NCI-H446 treated with DMSO at 0.1 percent for 48 hours (cell line): ENCODE results near the gene OBSL1.

Source experiments
- DNase-seq: peaks from one replicate; lab custom pipeline; 2025; lab: John Stamatoyannopoulos, UW

The OBSL1 gene

DNA sequence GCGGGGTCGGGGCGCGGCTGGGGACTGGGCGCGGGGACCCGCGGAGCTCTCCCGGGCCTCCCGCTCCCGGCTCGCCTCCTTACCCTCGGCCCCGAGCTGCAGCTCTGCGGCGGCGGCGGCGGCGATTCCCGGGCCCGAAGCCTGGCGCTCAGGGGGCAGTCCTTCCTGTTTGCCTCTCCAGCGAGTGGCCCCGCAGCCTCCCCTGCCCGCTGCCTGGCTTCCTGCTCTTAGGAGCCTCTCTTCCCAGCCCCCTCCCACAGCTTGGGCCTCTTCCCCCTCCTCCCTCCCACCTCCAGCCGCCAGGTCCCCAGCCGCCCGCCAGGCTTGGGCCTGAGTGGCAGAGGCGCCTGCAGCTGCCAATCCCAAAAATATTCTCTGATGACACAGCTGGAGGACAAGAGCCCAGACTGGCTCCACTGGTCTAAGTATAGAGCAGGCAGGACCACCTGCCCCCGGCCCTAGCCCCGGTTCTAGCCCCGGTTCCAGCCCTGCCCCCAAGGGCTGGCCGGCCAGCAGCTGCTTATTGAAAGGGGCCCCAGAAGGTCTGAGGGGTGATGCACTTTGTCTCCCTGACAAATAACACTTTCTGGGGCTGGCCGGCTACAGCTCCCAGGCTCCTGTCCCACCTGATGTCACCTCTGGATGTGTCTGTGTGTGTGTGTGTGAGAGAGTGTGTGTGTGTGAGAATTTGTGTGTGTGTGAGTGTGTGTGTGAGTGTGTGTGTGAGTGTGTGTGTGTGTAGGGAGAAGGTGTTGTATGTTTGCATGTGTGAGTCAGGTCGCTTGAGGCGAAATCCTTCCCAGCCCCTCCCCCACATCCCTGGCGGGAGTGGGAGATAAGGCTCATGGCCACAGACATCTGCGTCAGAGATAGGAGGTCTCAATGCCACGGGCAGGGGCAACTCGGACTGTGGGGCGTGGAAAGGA, at the start of gene OBSL1:
Gene OBSL1, minus strand, starts transcription at position 229 of the 926 bp plus-strand sequence. CDS start 307 bp downstream, outside the sequence.
- DNase-seq: peak; percentile 9

DNA sequence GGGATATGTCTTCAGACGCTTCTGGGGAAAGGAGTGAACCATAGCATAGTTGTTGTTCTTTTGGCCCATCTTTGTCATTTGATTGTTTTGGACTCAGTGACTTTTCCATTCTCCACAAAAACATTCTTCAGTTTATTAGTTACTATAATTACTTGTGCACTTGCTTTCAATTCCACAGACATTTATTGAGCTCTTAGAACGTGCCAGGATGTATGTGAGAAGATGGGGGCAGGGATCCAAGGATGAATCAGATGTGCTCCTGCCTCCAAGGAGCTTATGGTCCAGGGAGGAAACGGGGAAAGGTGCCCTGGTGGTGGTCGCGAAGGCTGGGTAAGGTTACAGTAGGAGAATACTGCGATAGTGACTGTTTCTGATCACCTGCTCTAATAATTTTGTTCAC, 49.2 kb upstream of the OBSL1 start:
- DNase-seq: no peak

DNA sequence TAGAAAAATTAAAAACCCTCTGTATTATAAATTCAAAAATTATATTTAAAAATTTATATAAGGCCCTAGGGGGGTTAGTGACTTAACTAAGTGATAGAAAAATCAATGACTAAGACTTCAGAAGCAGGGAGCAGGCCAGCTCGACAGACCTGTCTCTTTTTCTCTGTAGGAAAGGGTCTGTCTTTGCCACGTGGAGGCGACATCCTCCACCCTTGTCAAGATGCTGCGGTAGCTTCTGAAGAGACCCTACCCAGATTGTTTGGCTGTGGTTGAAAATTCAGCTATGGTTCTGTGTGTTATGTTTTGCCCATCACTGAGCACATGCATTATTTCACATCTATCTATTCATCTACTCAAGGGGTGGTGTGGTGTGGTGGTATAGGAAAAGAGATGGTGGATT, 47.9 kb upstream of the OBSL1 start:
- no peak for DNase-seq

DNA sequence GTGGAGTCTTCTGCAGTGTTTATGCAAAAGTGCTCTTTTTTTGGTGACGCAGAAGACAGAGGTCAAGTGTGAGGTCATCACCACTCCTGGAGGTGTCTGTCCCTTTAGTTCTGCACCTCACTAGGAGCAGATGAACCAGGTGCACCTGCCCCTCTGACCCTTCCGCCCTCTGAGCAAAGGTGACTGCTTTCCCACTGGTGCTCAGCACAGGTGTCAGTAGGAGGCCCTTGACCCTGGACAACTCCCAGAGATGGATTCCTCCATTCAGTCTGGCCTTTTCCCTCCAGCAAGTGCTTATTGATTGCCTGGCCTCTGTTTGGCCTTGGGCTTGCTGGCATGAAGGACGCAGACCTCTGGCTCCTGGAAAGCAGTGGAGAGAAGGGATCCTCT, 47.4 kb upstream of the OBSL1 start:
- DNase-seq: no peak

DNA sequence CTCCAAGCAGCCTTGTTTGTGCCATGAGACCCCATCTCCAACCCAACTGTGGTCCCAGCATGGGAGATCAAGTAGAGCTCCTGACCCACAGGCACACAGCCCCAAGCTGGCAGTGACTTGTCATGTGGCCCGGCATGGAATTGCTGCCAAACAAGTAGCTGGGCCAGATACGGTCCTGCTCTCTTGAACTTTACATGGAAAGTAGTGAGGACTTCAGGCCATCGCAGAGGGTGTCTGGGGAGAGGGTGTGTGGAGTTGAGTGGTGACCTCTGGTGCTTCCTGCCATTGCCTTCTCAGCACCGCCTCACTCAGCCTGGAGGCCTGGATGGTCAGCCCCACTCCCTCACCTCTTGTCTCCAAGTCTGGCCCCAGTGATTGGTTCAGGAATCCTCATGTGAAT, 45.2 kb upstream of the OBSL1 start:
- DNase-seq: no peak

DNA sequence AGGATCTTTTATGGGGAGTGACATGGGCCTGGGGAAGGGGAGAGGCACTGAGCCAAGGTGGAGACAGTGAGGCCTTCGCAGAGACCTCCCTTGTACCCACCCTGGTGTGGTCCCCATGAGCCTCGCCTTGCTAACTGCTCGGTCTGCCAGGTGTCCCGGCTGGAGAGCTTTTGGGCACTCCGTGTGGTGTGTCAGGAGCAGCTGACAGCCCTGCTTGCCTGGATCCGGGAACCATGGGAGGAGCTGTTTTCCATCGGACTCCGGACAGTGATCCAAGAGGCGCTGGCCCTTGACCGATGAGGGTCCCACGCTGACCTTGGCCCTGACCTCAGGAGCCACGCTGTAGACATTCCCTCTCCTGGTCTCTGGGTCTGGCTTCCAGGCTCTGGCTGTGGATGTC, 44.6 kb upstream of the OBSL1 start:
- DNase-seq: no peak

DNA sequence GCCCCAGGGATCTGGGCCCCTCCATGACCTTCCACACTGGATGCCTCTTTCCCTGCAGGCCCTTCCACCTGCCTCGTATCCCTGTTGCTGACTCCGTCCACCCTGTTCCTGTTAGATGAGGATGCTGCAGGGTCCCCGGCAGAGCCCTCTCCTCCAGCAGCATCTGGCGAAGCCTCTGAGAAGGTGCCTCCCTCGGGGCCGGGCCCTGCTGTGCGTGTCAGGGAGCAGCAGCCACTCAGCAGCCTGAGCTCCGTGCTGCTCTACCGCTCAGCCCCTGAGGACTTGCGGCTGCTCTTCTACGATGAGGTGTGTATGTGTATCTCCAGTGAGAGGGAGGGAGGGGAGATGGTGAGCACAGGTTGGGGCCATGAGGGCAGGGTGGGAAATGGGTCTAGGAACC, 43.7 kb upstream of the OBSL1 start:
- DNase-seq: no peak

DNA sequence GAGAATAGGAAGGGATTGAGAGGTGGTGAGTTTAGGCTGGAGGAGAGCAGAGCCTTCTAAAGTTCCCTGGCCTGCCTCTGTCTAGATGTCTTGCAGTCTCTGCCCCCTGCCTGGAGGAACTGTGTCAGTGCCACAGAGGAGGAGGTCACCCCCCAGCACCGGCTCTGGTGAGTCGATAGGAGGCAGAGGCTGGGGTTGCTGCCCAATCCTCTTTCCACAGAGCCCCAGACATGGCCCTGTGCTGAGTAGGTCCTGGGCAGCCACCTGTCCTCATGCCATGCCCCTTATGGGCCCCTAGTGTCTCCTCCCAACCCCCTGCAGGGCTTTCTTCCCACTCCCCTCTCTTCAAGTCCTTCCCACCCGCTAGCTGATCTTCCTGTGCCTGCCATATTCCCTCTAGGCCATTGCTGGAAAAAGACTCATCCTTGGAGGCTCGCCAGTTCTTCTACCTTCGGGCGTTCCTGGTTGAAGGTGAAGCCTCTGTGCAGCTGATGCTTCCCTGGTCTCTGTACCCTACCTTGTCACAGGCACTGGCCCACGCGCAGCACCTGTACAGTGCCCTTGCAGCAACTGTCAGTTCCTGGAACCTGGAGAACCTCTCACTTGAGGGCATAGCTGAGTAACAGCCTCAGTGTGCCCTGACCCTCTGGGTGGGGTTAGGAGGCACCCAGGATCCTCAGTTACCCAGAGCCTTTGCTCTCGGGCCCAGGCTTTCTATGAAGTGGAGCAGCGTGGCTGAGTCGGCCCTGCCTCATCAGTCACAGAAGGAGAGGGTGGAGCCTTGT, 42.9 kb upstream of the OBSL1 start:
- DNase-seq: no peak

DNA sequence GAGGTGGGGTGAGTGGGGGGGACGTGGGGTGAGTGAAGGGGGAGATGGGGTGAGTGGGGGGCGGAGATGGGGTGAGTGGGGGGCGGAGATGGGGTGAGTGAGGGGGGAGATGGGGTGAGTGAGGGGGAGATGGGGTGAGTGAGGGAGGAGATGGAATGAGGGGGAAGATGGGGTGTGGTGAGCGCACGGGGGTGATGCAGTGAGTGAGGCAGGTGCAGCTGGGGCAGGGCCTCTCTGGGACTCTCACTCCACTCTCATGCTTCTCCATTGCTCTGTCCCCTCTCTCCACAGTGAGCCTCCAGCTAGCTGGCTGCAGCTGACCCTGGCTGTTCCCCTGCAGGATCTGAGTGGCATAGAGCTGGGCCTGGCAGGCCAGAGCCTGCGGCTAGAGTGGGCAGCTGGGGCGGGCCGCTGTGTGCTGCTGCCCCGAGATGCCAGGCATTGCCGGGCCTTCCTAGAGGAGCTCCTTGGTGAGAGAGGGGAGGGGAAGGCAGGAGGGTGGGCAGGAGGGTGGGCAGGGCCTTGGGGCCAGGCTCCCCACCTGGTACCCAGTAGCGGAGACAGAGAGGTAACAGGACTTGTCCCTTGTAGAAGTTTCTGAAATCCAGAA, 42.2 kb upstream of the OBSL1 start:
- DNase-seq: no peak

DNA sequence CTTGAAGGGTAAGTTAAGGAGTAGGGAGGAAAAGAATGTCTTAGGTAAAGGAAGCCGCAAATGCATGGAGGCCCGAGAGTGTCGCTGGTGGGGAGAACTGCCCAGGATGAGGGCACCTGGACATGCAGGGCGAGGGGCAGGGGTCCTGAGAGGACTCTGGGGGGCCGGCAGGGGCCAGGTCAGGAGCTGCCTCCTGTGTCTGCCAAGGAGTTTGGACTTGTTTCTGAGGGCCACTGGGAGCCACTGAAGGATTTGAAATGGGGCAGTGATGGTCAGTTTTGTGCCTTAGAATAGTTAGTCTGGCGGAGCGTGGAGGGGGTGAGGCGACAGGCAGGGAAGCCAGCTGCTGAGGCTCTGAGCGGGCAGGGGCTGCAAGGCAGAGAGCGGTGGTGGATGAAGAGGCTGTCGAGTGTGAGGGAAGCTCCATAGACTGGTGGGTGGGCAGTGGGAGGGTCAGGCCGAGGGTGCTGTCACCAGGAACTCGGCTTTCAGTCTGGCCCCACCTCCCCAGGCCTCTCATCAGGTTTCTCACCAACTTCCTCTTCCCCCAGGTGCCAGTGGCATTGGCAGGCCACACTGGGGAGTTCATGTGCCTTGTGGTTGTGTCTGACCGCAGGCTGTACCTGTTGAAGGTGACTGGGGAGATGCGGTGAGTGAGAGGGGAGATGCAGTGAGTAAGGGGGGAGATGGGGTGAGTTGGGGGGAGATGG, 41.4 kb upstream of the OBSL1 start:
- no peak for DNase-seq

DNA sequence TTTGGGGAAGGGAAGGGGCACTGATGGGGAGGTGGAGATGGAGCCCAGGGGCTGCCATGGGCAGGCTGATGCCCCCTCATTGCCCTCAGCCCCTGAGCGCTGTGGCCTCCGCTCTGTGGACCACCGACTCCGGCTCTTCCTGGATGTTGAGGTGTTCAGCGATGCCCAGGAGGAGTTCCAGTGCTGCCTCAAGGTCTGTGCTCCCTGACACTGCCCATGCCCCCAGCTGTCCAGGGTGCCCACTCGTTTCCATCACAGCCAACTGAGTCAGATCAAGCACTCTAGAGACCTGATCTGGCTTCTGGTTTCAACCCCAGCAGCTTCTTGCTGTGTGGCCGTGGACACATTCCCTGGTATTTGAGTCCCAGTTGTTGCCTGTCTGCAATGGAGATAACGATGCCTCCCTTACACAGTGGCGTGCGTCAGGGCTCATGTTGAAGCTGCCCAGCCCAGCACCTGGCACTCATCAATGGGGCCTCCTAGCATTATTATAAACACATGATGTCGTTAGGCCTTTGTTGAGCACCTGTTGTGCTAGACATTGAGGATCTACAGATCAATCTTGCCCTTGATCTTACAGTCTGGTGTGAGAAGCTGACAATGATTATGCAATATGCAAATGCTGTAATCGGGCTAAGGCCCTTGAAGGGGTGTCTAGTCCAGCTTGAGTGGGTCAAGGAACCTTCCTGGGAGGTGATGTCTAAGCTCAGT, 40.7 kb upstream of the OBSL1 start:
- no peak for DNase-seq

DNA sequence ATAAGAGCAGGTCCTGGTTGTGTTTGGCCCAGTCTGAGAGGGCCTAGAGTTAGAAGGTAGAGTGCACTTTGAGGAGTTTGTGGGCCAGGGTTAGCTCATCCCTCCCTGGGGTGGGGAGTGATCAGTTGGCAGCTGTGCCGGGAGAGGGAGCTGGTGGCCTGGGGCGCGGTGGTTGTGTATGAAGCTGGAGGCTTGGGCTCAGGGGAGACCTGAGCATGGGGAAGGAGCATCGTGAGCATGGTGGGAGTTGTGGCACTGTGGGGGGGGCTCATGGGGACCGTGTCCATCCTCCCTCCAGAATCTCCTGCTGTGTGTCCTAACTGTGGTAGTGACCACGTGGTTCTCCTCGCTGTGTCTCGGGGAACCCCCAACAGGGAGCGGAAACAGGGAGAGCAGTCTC, 40.0 kb upstream of the OBSL1 start:
- no peak for DNase-seq

DNA sequence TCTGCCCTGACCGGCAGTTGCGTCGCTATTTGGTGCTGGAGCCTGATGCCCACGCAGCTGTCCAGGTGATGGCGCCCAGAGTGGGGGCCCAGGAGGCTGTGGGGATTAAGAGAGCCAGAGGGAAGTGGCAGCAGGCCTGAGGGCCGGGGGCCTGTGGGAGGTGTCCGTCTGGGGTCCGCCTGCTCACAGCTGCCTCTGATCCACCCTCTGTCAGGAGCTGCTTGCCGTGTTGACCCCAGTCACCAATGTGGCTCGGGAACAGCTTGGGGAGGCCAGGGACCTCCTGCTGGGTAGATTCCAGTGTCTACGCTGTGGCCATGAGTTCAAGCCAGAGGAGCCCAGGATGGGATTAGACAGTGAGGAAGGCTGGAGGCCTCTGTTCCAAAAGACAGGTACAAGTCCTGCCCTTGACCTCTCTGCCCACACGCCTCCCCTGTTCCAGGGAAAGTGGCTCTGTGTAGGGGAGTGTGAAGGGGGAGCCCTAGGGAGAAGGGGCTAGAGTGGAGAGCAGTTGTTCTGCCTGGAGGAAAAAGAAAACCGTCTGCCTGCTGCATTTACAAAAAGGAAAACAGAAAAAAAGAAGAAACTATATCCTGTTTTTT, 37.9 kb upstream of the OBSL1 start:
- no peak for DNase-seq

DNA sequence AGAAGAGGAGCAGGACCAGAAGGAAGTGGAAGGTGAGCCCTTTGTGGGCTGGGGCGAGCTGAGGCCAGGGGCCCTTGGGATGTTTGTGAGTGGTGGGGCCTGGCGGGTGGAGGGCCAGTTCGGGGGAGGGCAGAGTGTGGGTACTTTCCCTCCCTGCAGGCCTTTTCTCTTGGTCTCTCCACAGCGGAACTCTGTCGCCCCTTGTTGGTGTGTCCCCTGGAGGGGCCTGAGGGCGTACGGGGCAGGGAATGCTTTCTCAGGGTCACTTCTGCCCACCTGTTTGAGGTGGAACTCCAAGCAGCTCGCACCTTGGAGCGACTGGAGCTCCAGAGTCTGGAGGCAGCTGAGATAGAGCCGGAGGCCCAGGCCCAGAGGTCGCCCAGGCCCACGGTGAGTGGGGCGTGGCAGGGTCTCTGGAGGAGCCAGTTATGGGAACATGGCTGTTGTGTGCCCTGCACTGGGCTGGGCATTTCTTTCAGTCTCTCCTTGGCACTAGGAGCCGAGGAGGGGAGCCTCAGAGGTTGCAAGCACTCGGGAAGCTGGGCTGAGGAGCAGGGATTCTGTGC, 37.1 kb upstream of the OBSL1 start:
- DNase-seq: no peak

DNA sequence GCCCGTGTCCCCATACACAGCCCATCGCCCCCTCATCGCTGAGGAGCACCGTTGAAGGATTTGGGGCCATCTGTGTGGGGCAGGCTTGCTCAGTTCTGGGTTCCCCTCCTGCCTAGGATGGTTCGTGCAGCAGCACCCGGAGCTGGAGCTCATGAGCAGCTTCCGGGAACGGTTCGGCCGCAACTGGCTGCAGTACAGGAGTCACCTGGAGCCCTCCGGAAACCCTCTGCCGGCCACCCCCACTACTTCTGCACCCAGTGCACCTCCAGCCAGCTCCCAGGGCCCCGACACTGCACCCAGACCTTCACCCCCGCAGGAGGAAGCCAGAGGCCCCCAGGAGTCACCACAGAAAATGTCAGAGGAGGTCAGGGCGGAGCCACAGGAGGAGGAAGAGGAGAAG, 36.6 kb upstream of the OBSL1 start:
- DNase-seq: no peak

DNA sequence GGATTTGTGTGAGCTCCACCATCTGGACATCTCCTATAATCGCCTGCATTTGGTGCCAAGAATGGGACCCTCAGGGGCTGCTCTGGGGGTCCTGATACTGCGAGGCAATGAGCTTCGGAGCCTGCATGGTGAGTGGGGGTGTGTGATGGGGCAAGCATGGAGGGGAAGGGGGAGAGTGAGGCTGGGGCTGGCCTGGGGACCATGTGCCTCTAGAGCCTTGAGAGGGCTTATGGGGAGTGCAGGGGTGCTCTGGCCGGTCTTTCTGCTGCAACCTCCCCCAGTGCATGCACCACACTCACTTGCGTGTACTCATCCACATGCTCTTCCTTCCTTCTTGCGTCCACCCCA, 34.2 kb upstream of the OBSL1 start:
- no peak for DNase-seq

DNA sequence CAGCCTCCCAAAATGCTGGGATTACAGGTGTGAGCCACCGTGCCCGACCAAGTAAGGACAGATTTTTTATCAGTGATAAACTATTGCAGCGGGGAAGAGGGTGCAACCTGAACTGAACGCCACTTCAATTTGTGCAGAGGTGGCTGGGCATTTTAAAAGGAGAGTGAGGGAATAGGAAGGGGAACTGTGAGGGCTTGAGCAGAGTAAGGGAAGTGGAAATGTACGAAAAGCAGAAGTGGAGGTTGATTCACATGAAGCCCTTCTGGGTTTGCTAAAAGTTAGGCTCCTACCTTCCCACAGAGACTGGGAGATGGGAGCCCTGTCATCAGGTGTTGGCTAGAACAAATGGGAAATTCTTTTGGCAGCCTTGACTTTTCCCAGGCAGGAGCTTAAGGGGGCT, 32.4 kb upstream of the OBSL1 start:
- no peak for DNase-seq

DNA sequence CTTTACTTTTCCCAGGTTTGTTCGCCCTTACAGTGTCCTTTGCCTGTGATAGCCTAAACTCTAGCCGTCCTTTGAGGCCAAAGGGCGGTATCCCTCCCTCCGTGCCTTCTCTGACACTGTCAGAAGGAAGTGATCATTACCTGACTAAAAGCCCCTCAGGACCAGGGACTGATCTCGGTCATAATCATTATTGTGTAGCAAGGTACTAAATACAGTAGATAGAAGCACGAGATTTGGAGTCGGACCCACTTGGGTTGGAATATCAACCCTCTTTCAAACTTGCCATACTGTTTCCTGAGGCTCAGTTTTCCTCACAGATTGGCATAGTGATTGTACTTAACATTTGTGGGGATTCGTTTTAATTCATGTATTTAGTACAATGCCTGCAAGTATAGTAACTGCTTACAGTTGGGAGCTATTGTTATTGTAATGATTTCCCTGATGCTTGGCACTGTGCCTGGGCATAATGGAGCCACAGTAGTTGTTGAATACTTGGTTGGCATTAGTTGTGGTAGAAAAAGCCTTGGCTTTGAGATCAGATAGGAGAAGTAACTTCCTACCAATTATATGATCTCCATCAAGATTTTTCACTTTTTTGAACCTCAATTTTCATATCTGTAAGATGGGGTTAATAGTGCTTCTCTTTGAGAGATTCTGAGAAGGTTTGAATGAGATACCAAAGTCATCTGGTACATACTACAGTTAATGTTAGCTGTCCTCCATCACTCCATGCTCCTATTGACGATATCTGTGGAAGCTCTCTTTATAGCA, 27.2 kb upstream of the OBSL1 start:
- peak; percentile 1 for DNase-seq

DNA sequence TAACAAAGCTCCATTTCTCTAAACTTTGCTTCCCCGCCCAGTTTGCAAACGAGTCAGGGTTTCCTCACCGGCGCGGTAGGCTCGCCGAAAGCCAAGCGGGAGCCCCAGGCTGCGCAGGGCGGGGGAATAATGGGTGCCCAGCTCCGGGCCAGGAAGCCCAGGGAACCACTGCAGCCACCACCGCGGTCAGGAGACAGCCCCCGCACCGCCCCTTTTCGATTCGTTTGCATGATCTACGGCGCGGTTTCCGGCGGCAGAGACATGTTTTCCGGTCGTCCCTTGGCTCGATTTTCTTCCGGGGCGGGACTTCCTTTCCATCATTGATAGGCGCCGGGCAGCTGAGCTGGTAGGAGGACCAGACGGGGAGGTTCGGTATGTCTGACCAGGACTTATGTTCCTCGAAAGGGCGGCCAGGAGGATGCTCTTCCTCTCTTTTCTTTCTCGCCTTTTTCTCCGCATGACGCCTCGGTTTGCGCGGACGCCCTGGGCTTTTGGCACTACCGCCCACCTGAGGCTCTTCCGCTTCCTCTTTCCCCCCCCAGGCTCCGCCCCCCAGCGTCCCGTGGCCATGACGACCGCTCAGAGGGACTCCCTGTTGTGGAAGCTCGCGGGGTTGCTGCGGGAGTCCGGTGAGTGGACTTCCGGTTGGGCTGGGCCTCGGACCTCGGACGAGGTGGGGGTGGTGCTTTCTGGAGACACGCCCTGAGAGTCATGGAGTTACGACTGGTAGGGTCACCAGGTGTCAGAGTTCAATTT, 26.4 kb upstream of the OBSL1 start, which contains the start of gene STK11IP:
Gene STK11IP, plus strand, starts transcription at position 306 of the 756 bp plus-strand sequence. Its CDS starts 263 bp downstream, at position 569.
- peak; percentile 81 for DNase-seq
